H1 (cell line): ENCODE results near the gene NDUFB1. TPM values are rescaled to one million over a fixed set of nuclear protein-coding genes. Genes with fewer than 3 reads are reported as not detected.

Experiments used
- CBX5 ChIP-seq: fragments of 300-800, 300-1000 bp; sonication (generic); IDR thresholded peaks from 2 replicates; pipeline ENCODE4 v1.7.1; 2016; ENCODE audit warnings: antibody characterized with exemption, low read length, low read depth
- CEBPB ChIP-seq: IDR thresholded peaks from 2 replicates; pipeline ENCODE4 v1.6.1; 2012; ENCODE audit warnings: low read depth, low read length
- EZH2 ChIP-seq: fragments of 200-600 bp; sonication (generic); IDR thresholded peaks from 2 replicates; pipeline ENCODE4 v1.7.1; 2012; ENCODE audit warnings: low read depth, mild to moderate bottlenecking, moderate library complexity, low read length, inconsistent platforms; ENCODE audit not compliant: severe bottlenecking
- JUN ChIP-seq: IDR thresholded peaks from 2 replicates; pipeline ENCODE4 v1.6.1; 2011; ENCODE audit warnings: low read depth, mild to moderate bottlenecking, improper control_type of control experiment, low read length
- KDM1A ChIP-seq: fragments of 200-600, 300-600 bp; sonication (generic); IDR thresholded peaks from 2 replicates; pipeline ENCODE4 v1.7.1; 2016; ENCODE audit warnings: mild to moderate bottlenecking, low read length, borderline replicate concordance
- NANOG ChIP-seq: IDR thresholded peaks from 2 replicates; pipeline ENCODE4 v1.6.1; 2011; ENCODE audit warnings: low read length, low read depth, mild to moderate bottlenecking, inconsistent platforms; ENCODE audit not compliant: insufficient read depth, poor library complexity, severe bottlenecking
- POU5F1 ChIP-seq: IDR thresholded peaks from 2 replicates; pipeline ENCODE4 v1.6.1; 2011; ENCODE audit warnings: low read depth, mild to moderate bottlenecking, low read length, moderate library complexity
- RBBP5 ChIP-seq: IDR thresholded peaks from 2 replicates; pipeline ENCODE4 v1.7.1; 2012; ENCODE audit warnings: low read depth, mild to moderate bottlenecking, inconsistent platforms, low read length, moderate library complexity, borderline replicate concordance
- TAF1 ChIP-seq: IDR thresholded peaks from 2 replicates; pipeline ENCODE4 v1.6.1; 2011; ENCODE audit warnings: mild to moderate bottlenecking, low read depth, low read length
- TCF12 ChIP-seq: IDR thresholded peaks from 2 replicates; pipeline ENCODE4 v1.6.1; 2011; ENCODE audit warnings: low read depth, mild to moderate bottlenecking, low read length
- TEAD4 ChIP-seq: IDR thresholded peaks from 2 replicates; pipeline ENCODE4 v1.6.1; 2012; ENCODE audit warnings: low read depth, low read length, inconsistent platforms, mixed read lengths
- YY1 ChIP-seq: IDR thresholded peaks from 2 replicates; pipeline ENCODE4 v1.6.1; 2011; ENCODE audit warnings: low read depth, mild to moderate bottlenecking, low read length
- polyA plus RNA-seq, 7 experiments: library from polyadenylated mRNA; depleted of rRNA in 3 of 7; stranded (reverse) in 5 of 7; unstranded in 2 of 7; fragments of >200 nt in 5 of 7; fragments of 200-250 nt in 2 of 7; gene quantifications; 1 replicate in 5 of 7; 2 replicates in 1 of 7; 4 replicates in 1 of 7; pipeline versions ENCODE4 v1.2.1 to v1.2.3, GENCODE V29; 2011 to 2013; ENCODE audit warnings: missing spikeins in 2 of 7, mixed read lengths in 2 of 7
- total RNA-seq: library from RNA; stranded (reverse); fragmentation: NEBNext Ultra II Directional; extraction: Animal tissue kit (Norgen Biotek cat#: 25700); gene quantifications from 2 replicates; pipeline ENCODE4 v1.2.1, GENCODE V29; 2021
- TF ChIP-seq, protein P1 (sequence below): IDR thresholded peaks from 2 replicates; pipeline ENCODE4 v1.6.1; 2011; ENCODE audit warnings: low read depth, mild to moderate bottlenecking, low read length; ENCODE audit not compliant: insufficient read depth

Gene NDUFB1
- total and polyA plus RNA-seq, 2 of the 8 experiments (the other 6 are each of a cell fraction or from before 2014, with no cell fraction given) = 124 to 271 TPM

DNA sequence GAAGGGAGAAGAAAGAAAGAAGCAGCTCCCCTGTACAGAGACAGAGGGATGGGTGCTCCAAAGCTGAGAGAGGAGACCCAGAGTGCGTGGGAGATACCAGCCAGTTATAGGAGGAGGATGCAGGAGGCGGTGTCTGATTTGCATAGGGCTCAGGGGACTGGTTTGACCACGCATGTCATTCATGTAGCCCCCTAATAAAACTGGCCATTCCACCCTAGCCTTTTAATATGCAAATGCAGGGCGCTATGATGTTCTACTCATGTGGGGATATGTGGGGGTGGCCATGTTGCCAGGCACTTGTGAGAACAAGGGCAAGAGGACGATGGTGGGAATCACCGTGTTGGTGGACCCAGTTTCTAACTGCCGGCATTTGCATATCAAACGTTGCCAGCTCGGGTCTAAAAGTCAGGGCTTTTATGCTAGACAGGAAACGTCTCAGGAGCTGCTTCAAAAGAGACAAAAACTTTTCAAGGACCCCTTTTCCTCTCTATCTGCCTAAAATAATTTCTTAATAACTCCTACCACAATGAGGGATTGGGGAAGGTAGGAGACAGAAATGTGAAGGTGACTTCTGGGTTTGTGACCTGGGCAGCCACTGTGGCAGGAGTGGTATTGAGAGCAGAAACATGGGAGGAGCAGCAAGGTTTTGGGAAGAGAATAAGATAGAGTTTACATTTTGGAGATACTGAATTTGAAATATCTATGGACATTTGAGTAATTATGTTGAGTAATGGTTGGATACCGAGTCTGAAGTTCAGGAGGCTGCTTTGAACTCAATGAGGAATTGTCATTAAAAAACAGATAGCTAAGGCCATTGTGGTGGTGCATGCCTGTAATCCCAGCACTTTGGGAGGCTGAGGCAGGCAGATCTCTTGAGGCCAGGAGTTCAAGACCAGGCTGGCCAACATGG lies 12.9 kb downstream of the NDUFB1 start (continued):
- TF ChIP-seq, protein P1, sequence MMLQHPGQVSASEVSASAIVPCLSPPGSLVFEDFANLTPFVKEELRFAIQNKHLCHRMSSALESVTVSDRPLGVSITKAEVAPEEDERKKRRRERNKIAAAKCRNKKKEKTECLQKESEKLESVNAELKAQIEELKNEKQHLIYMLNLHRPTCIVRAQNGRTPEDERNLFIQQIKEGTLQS = no peak
- TF ChIP-seq YY1 = peak; percentile 61; the same call in 1 of the 2 replicates
- no peak for TF ChIP-seq EZH2
- TF ChIP-seq TEAD4 = no peak
- no peak for TF ChIP-seq KDM1A
- TF ChIP-seq JUN = no peak
- TF ChIP-seq POU5F1 = peak; percentile 55; the same call in 1 of the 2 replicates
- no peak for TF ChIP-seq TCF12
- TF ChIP-seq RBBP5 = no peak
- TF ChIP-seq CBX5 = no peak
- TF ChIP-seq CEBPB = no peak
- TF ChIP-seq NANOG = peak; percentile 12
- peak; percentile 44; the same call in 1 of the 2 replicates for TF ChIP-seq TAF1
